K562 (cell line): ENCODE measurements around the gene CEACAM8. TPM values are rescaled to one million over a fixed set of nuclear protein-coding genes. Genes with fewer than 3 reads are reported as not detected.

Source experiments
- ATAC-seq: fragments of 200-7000 bp; cut with Tn5 transposase; 3 replicates; pipeline ENCODE4 v1.9.1; 2020; ENCODE audit warnings: moderate library complexity
- BruUV-seq: library from RNA; stranded (reverse); fragments of 400-500 nt; replicated peaks from 2 replicates; lab custom pipeline; 2021; lab: Mats Ljungman, UMichigan
- CTCF ChIA-PET: fragments of 300-600 bp; formaldehyde crosslinking; extraction: SDS; loops from one replicate; lab custom pipeline; 2021; ENCODE audit warnings: low intra/inter-chr PET ratio; lab: Yijun Ruan, JAX
- POLR2A ChIA-PET: fragments of 300-600, 350-650 bp; sonication (Branson Sonifier 250); formaldehyde crosslinking; extraction: SDS; loops from one replicate; lab custom pipeline; 2021; ENCODE audit warnings: antibody characterized with exemption, inconsistent platforms; lab: Yijun Ruan, JAX
- DNase-seq, 4 experiments: peaks; one replicate each; pipeline versions ENCODE4 v3.0.0 to v3.0.0-alpha.2; 2011 to 2018; ENCODE audit warnings: low spot score in 3 of 4, mixed read lengths in 3 of 4; ENCODE audit errors: extremely low read depth in 1 of 4
- FAIRE-seq: peaks from 2 replicates; lab custom pipeline; 2011; peaks lifted over from hg19 to GRCh38; lab: Jason Lieb, UNC
- H2AFZ ChIP-seq: 2 replicates; pipeline ENCODE4 v1.6.0; 2011; ENCODE audit warnings: low read depth, low read length, control low read depth, inconsistent platforms
- H3K27ac ChIP-seq: fragments of 200-600 bp; 3 replicates; pipeline ENCODE4 v1.8.0; 2011; ENCODE audit warnings: low read depth, mild to moderate bottlenecking, control low read depth, inconsistent platforms, low read length, moderate library complexity, mixed read lengths; ENCODE audit errors: extremely low read depth
- H3K27me3 ChIP-seq, 2 experiments: fragments of 300-600 bp in 1 of 2; 2 replicates in 1 of 2; 3 replicates in 1 of 2; pipeline versions ENCODE4 v1.6.0 to v1.8.0; 2011; ENCODE audit warnings: inconsistent platforms in 2 of 2, low read length in 2 of 2, mild to moderate bottlenecking in 1 of 2, mixed read lengths in 1 of 2, moderate library complexity in 1 of 2; ENCODE audit not compliant: control insufficient read depth in 2 of 2, insufficient read depth in 2 of 2
- H3K36me3 ChIP-seq: fragments of 300-600 bp; 3 replicates; pipeline ENCODE4 v1.8.0; 2011; ENCODE audit warnings: mild to moderate bottlenecking, low read length, inconsistent platforms; ENCODE audit not compliant: control insufficient read depth, insufficient read depth
- H3K4me1 ChIP-seq, 2 experiments: fragments of 200-600 bp in 1 of 2; replicated peaks in 1 of 2; 2 replicates in 1 of 2; 3 replicates in 1 of 2; pipeline versions ENCODE4 v1.5.1 to v1.8.0; 2011; ENCODE audit warnings: inconsistent platforms in 2 of 2, low read length in 2 of 2, mild to moderate bottlenecking in 1 of 2, mixed read lengths in 1 of 2, moderate library complexity in 1 of 2; ENCODE audit not compliant: control insufficient read depth in 2 of 2, insufficient read depth in 2 of 2
- H3K4me2 ChIP-seq: 2 replicates; pipeline ENCODE4 v1.6.1; 2011; ENCODE audit warnings: low read length, control low read depth, inconsistent platforms, mixed read lengths; ENCODE audit not compliant: insufficient read depth
- H3K4me3 ChIP-seq: fragments of 200-600 bp; sonication (generic), shearing (Covaris generic); 2 replicates; pipeline ENCODE4 v1.5.1; 2016; ENCODE audit warnings: control low read depth, inconsistent platforms
- H3K79me2 ChIP-seq: fragments of 200-600 bp; 3 replicates; pipeline ENCODE4 v1.8.0; 2011; ENCODE audit warnings: low read length, inconsistent platforms; ENCODE audit not compliant: control insufficient read depth, insufficient read depth
- H3K9ac ChIP-seq, 2 experiments: 2 replicates each; pipeline versions ENCODE4 v1.6.0 to v1.6.1; 2011; ENCODE audit warnings: low read depth in 2 of 2, low read length in 2 of 2, control low read depth in 1 of 2, inconsistent platforms in 1 of 2, mild to moderate bottlenecking in 1 of 2, mixed read lengths in 1 of 2; ENCODE audit not compliant: insufficient read depth in 1 of 2
- H3K9me1 ChIP-seq: one replicate; pipeline ENCODE4 v1.6.0; 2011; ENCODE audit warnings: inconsistent platforms, mild to moderate bottlenecking, low read length, moderate library complexity; ENCODE audit not compliant: control insufficient read depth, insufficient read depth
- H3K9me3 ChIP-seq: replicated peaks from 2 replicates; pipeline ENCODE4 v1.5.1; 2011; ENCODE audit warnings: low read depth, low read length, inconsistent platforms; ENCODE audit not compliant: control insufficient read depth, insufficient read depth
- H4K20me1 ChIP-seq: replicated peaks from 2 replicates; pipeline ENCODE4 v1.6.1; 2011; ENCODE audit warnings: low read length, inconsistent platforms, mixed read lengths; ENCODE audit not compliant: control insufficient read depth, insufficient read depth
- CREM ChIP-seq: IDR thresholded peaks from 2 replicates; pipeline ENCODE4 v1.6.1; 2014; ENCODE audit warnings: antibody characterized with exemption, low read depth
- E2F8 ChIP-seq: fragments of 450-650 bp; IDR thresholded peaks from 2 replicates; pipeline ENCODE4 v1.7.1; 2018; ENCODE audit warnings: mild to moderate bottlenecking, low read depth; ENCODE audit not compliant: partially characterized antibody
- ETV6 ChIP-seq, 3 experiments: fragments of 150-350 bp in 1 of 3; sonication (generic) in 1 of 3; formaldehyde crosslinking in 1 of 3; IDR thresholded peaks; 2 replicates each; pipeline versions ENCODE4 v1.6.1 to v1.8.0; 2014 to 2022; ENCODE audit warnings: borderline replicate concordance in 2 of 3, low read depth in 2 of 3, antibody characterized with exemption in 1 of 3, low read length in 1 of 3, mild to moderate bottlenecking in 1 of 3, missing genetic modification reagents in 1 of 3
- NFATC3 ChIP-seq: fragments of 450-650 bp; IDR thresholded peaks from 2 replicates; pipeline ENCODE4 v1.6.1; 2017; ENCODE audit warnings: mild to moderate bottlenecking
- PHF21A ChIP-seq: fragments of 450-650 bp; IDR thresholded peaks from 2 replicates; pipeline ENCODE4 v1.6.1; 2017; ENCODE audit warnings: low read depth, borderline replicate concordance
- RBFOX2 ChIP-seq: fragments of 200-400 bp; formaldehyde crosslinking; IDR thresholded peaks from 2 replicates; pipeline ENCODE4 v1.6.1; 2017; ENCODE audit warnings: low read depth, mild to moderate bottlenecking, low read length, moderate library complexity
- RBM34 ChIP-seq: fragments of 200-400 bp; formaldehyde crosslinking; IDR thresholded peaks from 2 replicates; pipeline ENCODE4 v1.6.1; 2018; ENCODE audit warnings: low read length, borderline replicate concordance; ENCODE audit not compliant: insufficient read depth
- SIN3A ChIP-seq, 2 experiments: fragments of 150-350 bp in 1 of 2; IDR thresholded peaks; 2 replicates each; pipeline ENCODE4 v1.6.1; 2011 to 2016; ENCODE audit warnings: borderline replicate concordance in 2 of 2, low read depth in 2 of 2, low read length in 2 of 2, mild to moderate bottlenecking in 2 of 2, moderate library complexity in 2 of 2; ENCODE audit not compliant: control insufficient read depth in 1 of 2
- SMARCA4 ChIP-seq: fragments of 450-650 bp; IDR thresholded peaks from 2 replicates; pipeline ENCODE4 v1.6.1; 2016
- ZNF707 ChIP-seq: fragments of 250-450 bp; sonication (Bioruptor Pico); conservative IDR thresholded peaks from 2 replicates; pipeline ENCODE4 v1.8.0; 2022; ENCODE audit warnings: inconsistent platforms, mild to moderate bottlenecking, moderate library complexity
- WGBS: fragments of 100-300 bp; shearing (Covaris generic); methylation state at CpG from one replicate; pipeline ENCODE4 v1.1.6; 2016; ENCODE audit warnings: low coverage, mixed read lengths; ENCODE audit not compliant: insufficient coverage; ENCODE audit errors: missing lambda C conversion rate; 5-methylcytosine and 5-hydroxymethylcytosine counted together
- in situ Hi-C: fragments of 300-500 bp; cut with MboI; formaldehyde crosslinking; loops from 4 replicates; pipeline ENCODE4 v1.15.0; 2018; ENCODE audit warnings: inconsistent platforms, mixed read lengths
- intact Hi-C: fragments of 100-400 bp; cut with micrococcal nuclease; formaldehyde crosslinking; loops from 2 replicates; pipeline ENCODE4 v1.14.2; 2022
- polyA plus RNA-seq, 8 experiments: library from polyadenylated mRNA; depleted of rRNA in 4 of 8; stranded (reverse) in 5 of 8; unstranded in 3 of 8; fragments of >200 nt; fragmentation: Nextera tagmentation in 2 of 8; fragmentation: Illumina TruSeq in 1 of 8; extraction: Ambion mirVana in 2 of 8; extraction: Trizol in 1 of 8; gene quantifications; 2 replicates each; pipeline versions ENCODE4 v1.2.1 to v1.2.3, GENCODE V29; 2011 to 2014; ENCODE audit warnings: inconsistent platforms in 1 of 8, missing spikeins in 1 of 8
- total RNA-seq, 7 experiments: library from RNA; depleted of rRNA in 6 of 7; stranded (reverse); fragments of >200 nt in 6 of 7; fragmentation: Illumina TruSeq in 2 of 7; extraction: Trizol in 2 of 7; gene quantifications; 2 replicates each; pipeline versions ENCODE4 v1.2.1 to v1.2.3, GENCODE V29; 2011 to 2021; ENCODE audit warnings: low replicate concordance in 1 of 7
- TF ChIP-seq, protein P1 (sequence below): fragments of 200-800 bp; sonication (Bioruptor generic); IDR thresholded peaks from 2 replicates; pipeline ENCODE4 v1.6.1; 2017; ENCODE audit warnings: missing genetic modification characterization, missing compliant biosample characterization

The CEACAM8 gene
- total and polyA plus RNA-seq, 9 of the 15 experiments (the other 6 are each of a cell fraction or from before 2014, with no cell fraction given), result not detected

DNA sequence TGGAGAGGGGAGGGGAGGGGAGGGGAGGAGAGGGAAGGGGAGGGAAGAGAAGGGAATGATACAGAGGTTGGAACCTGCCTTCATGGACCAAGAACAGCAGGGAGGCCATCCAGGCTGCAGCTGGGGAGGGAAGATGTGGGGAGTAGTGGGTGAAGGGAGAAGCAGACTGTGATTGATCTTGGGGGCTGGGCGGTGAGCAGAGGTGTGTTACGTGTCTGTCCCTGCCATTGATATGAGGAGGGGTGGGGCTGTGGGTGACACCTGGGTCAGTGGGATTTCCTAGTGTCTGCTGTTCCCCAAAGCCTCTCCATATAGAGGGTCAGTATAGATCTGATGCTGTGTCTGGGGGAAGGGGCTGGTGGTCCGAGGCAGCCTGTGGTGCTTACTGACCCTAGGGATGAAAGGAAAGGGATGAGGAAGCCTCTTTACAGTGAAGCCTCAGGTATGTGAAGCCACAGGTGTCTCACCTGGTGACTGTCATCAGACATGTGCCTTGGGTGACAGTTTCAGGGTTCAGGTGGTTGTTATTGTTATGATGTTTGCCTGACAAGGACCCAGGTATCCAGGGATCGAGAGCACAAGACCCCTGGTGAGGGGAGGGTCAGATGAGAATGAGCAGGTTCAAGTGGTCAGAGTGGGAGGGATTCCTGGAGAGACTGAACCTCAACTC lies 47.8 kb downstream of the CEACAM8 start:
- 0% methylated on average over 4 of the region's 4 CpGs for WGBS
- Histone ChIP-seq H4K20me1 (no peaks in the 10 kb centered on the region), H3K9me1 (no peaks in the 10 kb centered on the region), H3K4me3 (no peak overlapping the region), H3K27me3 (peaks cover 0 to 4% of the 10 kb centered on the region in 2 experiments; a peak in 1 of 5 replicates), H3K79me2 (no peaks in the 10 kb centered on the region), H3K9ac (no peak overlapping the region), H3K4me1 (no peaks in the 10 kb centered on the region), H3K9me3 (no peaks in the 10 kb centered on the region), H2AFZ (no peak overlapping the region), H3K4me2 (no peak overlapping the region), H3K36me3 (no peaks in the 10 kb centered on the region), H3K27ac (no peak overlapping the region)
- BruUV-seq, result no TSS peak
- ChIA-PET CTCF (interaction anchor here (0.6 kb wide), 1 partner anchor 459 kb away, joined by 3 read pairs; no protein-coding TSS in a partner anchor), POLR2A (no interaction called here)
- FAIRE-seq, result no peak
- no peak for DNase-seq
- in situ Hi-C loops (loop anchor here (25.0 kb wide), 1 partner anchor 435 kb away; no protein-coding TSS in a partner anchor), intact Hi-C loops (no loop called here)
- no peak for TF ChIP-seq ZNF707 (CRISPR knock-in tag)
- no peak for TF ChIP-seq SMARCA4
- TF ChIP-seq, protein P1, sequence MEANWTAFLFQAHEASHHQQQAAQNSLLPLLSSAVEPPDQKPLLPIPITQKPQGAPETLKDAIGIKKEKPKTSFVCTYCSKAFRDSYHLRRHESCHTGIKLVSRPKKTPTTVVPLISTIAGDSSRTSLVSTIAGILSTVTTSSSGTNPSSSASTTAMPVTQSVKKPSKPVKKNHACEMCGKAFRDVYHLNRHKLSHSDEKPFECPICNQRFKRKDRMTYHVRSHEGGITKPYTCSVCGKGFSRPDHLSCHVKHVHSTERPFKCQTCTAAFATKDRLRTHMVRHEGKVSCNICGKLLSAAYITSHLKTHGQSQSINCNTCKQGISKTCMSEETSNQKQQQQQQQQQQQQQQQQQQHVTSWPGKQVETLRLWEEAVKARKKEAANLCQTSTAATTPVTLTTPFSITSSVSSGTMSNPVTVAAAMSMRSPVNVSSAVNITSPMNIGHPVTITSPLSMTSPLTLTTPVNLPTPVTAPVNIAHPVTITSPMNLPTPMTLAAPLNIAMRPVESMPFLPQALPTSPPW (CRISPR knock-in tag), result no peak
- TF ChIP-seq ETV6 (IDR thresholded peaks at IDR 0.05; ENCODE audit: borderline replicate concordance in 1 of 2, low read depth in 2 of 2, low read length in 1 of 2), result no peak
- TF ChIP-seq ETV6 (CRISPR knock-in tag; IDR thresholded peaks at IDR 0.05; ENCODE audit: borderline replicate concordance), result no peak
- TF ChIP-seq E2F8, result no peak
- TF ChIP-seq CREM, result no peak
- no peak for TF ChIP-seq RBM34
- TF ChIP-seq RBFOX2, result no peak
- no peak for TF ChIP-seq SIN3A (IDR thresholded peaks at IDR 0.05; ENCODE audit: borderline replicate concordance in 2 of 2, control insufficient read depth in 1 of 2, low read depth in 2 of 2, low read length in 2 of 2)
- TF ChIP-seq PHF21A, result no peak
- TF ChIP-seq NFATC3, result no peak
- ATAC-seq, result no peak
